Liver (tissue), 9 donors: Measurements from ENCODE around the gene ATM. TPM values are rescaled to one million over a fixed set of nuclear protein-coding genes. Genes with fewer than 3 reads are reported as not detected.

Experiments
- DNase-seq: peaks from one replicate; pipeline ENCODE4 v3.0.0-alpha.2; 2017; ENCODE audit warnings: low spot score
- H3K27ac ChIP-seq, 2 donors: one replicate each; pipeline ENCODE4 v1.7.0; 2013; ENCODE audit warnings: inconsistent platforms in 2 of 2, low read length in 2 of 2, control low read depth in 1 of 2, low read depth in 1 of 2, mild to moderate bottlenecking in 1 of 2
- H3K27me3 ChIP-seq, 4 donors: one replicate each; pipeline versions ENCODE4 v1.6.1 to v1.7.0; 2013; ENCODE audit warnings: low read length in 3 of 4, inconsistent platforms in 1 of 4, mild to moderate bottlenecking in 1 of 4, moderate library complexity in 1 of 4; ENCODE audit not compliant: control insufficient read depth in 4 of 4, insufficient read depth in 4 of 4
- H3K36me3 ChIP-seq, 4 donors: one replicate each; pipeline versions ENCODE4 v1.6.1 to v1.7.0; 2013; ENCODE audit warnings: low read length in 3 of 4, mild to moderate bottlenecking in 3 of 4, low read depth in 1 of 4, moderate library complexity in 1 of 4; ENCODE audit not compliant: control insufficient read depth in 4 of 4, insufficient read depth in 3 of 4
- H3K4me1 ChIP-seq, 4 donors: one replicate each; pipeline versions ENCODE4 v1.6.1 to v1.7.0; 2013; ENCODE audit warnings: low read length in 3 of 4, mild to moderate bottlenecking in 3 of 4, moderate library complexity in 1 of 4; ENCODE audit not compliant: control insufficient read depth in 4 of 4, insufficient read depth in 4 of 4
- H3K4me3 ChIP-seq, 3 donors: one replicate each; pipeline versions ENCODE4 v1.6.1 to v1.7.0; 2013; ENCODE audit warnings: low read length in 3 of 3, control low read depth in 1 of 3, low read depth in 1 of 3, mild to moderate bottlenecking in 1 of 3
- H3K9ac ChIP-seq, 2 donors: one replicate each; pipeline ENCODE4 v1.7.0; 2013; ENCODE audit warnings: low read length in 2 of 2, mild to moderate bottlenecking in 2 of 2, moderate library complexity in 2 of 2, control low read depth in 1 of 2, low read depth in 1 of 2
- H3K9me3 ChIP-seq, 4 donors: one replicate each; pipeline versions ENCODE4 v1.6.1 to v1.7.0; 2013; ENCODE audit warnings: low read length in 3 of 4; ENCODE audit not compliant: control insufficient read depth in 4 of 4
- CTCF ChIP-seq: fragments of 150-350 bp; IDR thresholded peaks from 2 replicates; pipeline ENCODE4 v1.5.1; 2017; ENCODE audit warnings: improper control_type of control experiment, low read depth, low read length; ENCODE audit not compliant: missing input control
- EGR1 ChIP-seq, 2 donors: IDR thresholded peaks; 2 replicates each; pipeline ENCODE4 v1.6.1; 2016 to 2018; ENCODE audit warnings: antibody characterized with exemption in 2 of 2, low read depth in 2 of 2
- FOXA1 ChIP-seq: IDR thresholded peaks from 2 replicates; pipeline ENCODE4 v1.6.1; 2016; ENCODE audit warnings: antibody characterized with exemption
- FOXA2 ChIP-seq: IDR thresholded peaks from 2 replicates; pipeline ENCODE4 v1.6.1; 2016; ENCODE audit warnings: antibody characterized with exemption
- GABPA ChIP-seq, 2 donors: IDR thresholded peaks in 1 of 2; conservative IDR thresholded peaks in 1 of 2; 2 replicates each; pipeline ENCODE4 v1.6.1; 2016; ENCODE audit warnings: antibody characterized with exemption in 2 of 2, mild to moderate bottlenecking in 1 of 2, moderate library complexity in 1 of 2
- HNF4A ChIP-seq, 2 donors: conservative IDR thresholded peaks; 2 replicates each; pipeline ENCODE4 v1.6.1; 2016; ENCODE audit warnings: antibody characterized with exemption in 2 of 2, mild to moderate bottlenecking in 2 of 2
- HNF4G ChIP-seq: IDR thresholded peaks from 2 replicates; pipeline ENCODE4 v1.6.1; 2016; ENCODE audit warnings: antibody characterized with exemption
- JUND ChIP-seq, 2 donors: IDR thresholded peaks; 2 replicates each; pipeline ENCODE4 v1.6.1; 2016; ENCODE audit warnings: antibody characterized with exemption in 2 of 2
- NR2F2 ChIP-seq: IDR thresholded peaks from 2 replicates; pipeline ENCODE4 v1.6.1; 2016; ENCODE audit warnings: antibody characterized with exemption
- RAD21 ChIP-seq, 2 donors: IDR thresholded peaks; 2 replicates each; pipeline ENCODE4 v1.6.1; 2016; ENCODE audit warnings: antibody characterized with exemption in 2 of 2, mild to moderate bottlenecking in 2 of 2
- RXRA ChIP-seq, 2 donors: IDR thresholded peaks; 2 replicates each; pipeline ENCODE4 v1.6.1; 2017 to 2018; ENCODE audit warnings: antibody characterized with exemption in 2 of 2, mild to moderate bottlenecking in 1 of 2
- TAF1 ChIP-seq: conservative IDR thresholded peaks from 2 replicates; pipeline ENCODE4 v1.6.1; 2016; ENCODE audit warnings: antibody characterized with exemption, mild to moderate bottlenecking
- YY1 ChIP-seq: IDR thresholded peaks from 2 replicates; pipeline ENCODE4 v1.6.1; 2016; ENCODE audit warnings: antibody characterized with exemption, mild to moderate bottlenecking
- ZBTB33 ChIP-seq: IDR thresholded peaks from 2 replicates; pipeline ENCODE4 v1.6.1; 2016; ENCODE audit warnings: antibody characterized with exemption
- WGBS: extraction: QIAGEN DNeasy Blood & Tissue Kit; methylation state at CpG from one replicate; pipeline ENCODE4 v1.1.7; 2013; 5-methylcytosine and 5-hydroxymethylcytosine counted together
- polyA plus RNA-seq, 2 donors: library from polyadenylated mRNA; stranded (reverse) in 1 of 2; unstranded in 1 of 2; fragments of 200-250 nt in 1 of 2; fragments of >200 nt in 1 of 2; fragmentation: Nextera tagmentation in 1 of 2; extraction: Ambion mirVana in 1 of 2; gene quantifications; one replicate each; pipeline versions ENCODE4 v1.2.1 to v1.2.3, GENCODE V29; 2013 to 2015
- total RNA-seq, 2 donors: library from RNA; depleted of rRNA; stranded (reverse); fragments of >200 nt; gene quantifications; one replicate each; pipeline ENCODE4 v1.2.3, GENCODE V29; 2014
- TF ChIP-seq, protein P1 (sequence below): IDR thresholded peaks from 2 replicates; pipeline ENCODE4 v1.6.1; 2016; ENCODE audit warnings: antibody characterized with exemption
- TF ChIP-seq, protein P2 (sequence below): IDR thresholded peaks from 2 replicates; pipeline ENCODE4 v1.6.1; 2016; ENCODE audit warnings: antibody characterized with exemption, mild to moderate bottlenecking
- TF ChIP-seq, protein P3 (sequence below): IDR thresholded peaks from 2 replicates; pipeline ENCODE4 v1.6.1; 2016; ENCODE audit warnings: antibody characterized with exemption
- donor health status: healthy.
- donor health status: healthy.
- donor health status: healthy.
- donor health status: healthy.
- donor health status: healthy.

Gene ATM
- total and polyA plus RNA-seq, 4 donors: 9.9 to 65.7 (median 20.9) TPM

DNA sequence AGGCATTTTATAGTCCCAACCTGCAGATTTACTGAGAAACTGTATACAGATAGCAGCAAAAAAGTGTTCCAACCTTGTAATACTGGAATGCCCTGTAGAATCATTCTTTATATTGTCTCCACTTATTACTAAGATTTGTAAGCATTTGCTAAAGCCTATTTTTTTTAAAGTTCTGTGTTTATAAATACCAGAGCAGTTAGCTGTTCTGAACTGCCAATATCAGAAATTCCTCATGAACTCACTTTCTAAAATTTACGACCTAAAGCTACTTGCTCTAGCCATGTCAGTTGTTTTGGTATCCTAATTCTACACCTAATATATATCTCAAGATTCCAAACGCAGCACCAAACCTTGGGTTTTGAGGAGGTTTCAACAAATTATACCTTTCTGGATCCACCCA is 141.3 kb downstream of the ATM start:
- H3K9me3 ChIP-seq: no peaks in the 10 kb centered on the region
- H3K4me1 ChIP-seq: no peaks in the 10 kb centered on the region
- no peak overlapping the region for H3K27ac ChIP-seq
- H3K36me3 ChIP-seq: peaks cover 2 to 10% (median 6%) of the 10 kb centered on the region in 4 donors
- H3K9ac ChIP-seq: no peak overlapping the region
- H3K4me3 ChIP-seq: no peak overlapping the region
- no peaks in the 10 kb centered on the region for H3K27me3 ChIP-seq
- TF ChIP-seq RAD21 (IDR thresholded peaks at IDR 0.05) (no peak), HNF4G (no peak), RXRA (IDR thresholded peaks at IDR 0.05) (no peak), JUND (IDR thresholded peaks at IDR 0.05) (no peak), HNF4A (conservative IDR thresholded peaks at IDR 0.05) (no peak), FOXA2 (no peak)
- TF ChIP-seq, protein P1, sequence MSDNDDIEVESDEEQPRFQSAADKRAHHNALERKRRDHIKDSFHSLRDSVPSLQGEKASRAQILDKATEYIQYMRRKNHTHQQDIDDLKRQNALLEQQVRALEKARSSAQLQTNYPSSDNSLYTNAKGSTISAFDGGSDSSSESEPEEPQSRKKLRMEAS: no peak
- WGBS: 94% methylated on average over 2 of the region's 2 CpGs
- no peak for DNase-seq

DNA sequence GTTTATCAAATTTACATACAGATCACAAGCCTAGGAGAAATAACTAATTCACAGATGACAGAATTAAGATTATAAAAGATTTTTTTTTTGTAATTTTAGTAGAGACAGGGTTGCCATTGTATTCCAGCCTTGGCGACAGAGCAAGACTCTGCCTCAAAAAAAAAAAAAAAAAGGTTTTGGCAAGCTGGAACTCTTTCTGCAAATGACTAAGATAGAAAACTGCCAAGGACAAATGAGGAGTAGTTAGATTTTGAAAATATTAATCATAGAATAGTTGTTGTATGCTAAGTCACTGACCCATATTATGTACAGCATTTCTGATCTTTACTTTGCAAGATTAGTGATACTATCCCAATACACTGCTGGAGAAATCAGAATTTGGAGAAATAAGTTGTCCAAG is 145.3 kb downstream of the ATM start:
- WGBS: 89% methylated on average over 1 of the region's 1 CpG
- no peak overlapping the region for H3K27ac ChIP-seq
- TF ChIP-seq GABPA (IDR thresholded peaks at IDR 0.05 in 1 of 2, conservative IDR thresholded peaks at IDR 0.05 in 1 of 2) (no peak), FOXA1 (no peak), YY1 (no peak), NR2F2 (no peak)
- TF ChIP-seq, protein P2, sequence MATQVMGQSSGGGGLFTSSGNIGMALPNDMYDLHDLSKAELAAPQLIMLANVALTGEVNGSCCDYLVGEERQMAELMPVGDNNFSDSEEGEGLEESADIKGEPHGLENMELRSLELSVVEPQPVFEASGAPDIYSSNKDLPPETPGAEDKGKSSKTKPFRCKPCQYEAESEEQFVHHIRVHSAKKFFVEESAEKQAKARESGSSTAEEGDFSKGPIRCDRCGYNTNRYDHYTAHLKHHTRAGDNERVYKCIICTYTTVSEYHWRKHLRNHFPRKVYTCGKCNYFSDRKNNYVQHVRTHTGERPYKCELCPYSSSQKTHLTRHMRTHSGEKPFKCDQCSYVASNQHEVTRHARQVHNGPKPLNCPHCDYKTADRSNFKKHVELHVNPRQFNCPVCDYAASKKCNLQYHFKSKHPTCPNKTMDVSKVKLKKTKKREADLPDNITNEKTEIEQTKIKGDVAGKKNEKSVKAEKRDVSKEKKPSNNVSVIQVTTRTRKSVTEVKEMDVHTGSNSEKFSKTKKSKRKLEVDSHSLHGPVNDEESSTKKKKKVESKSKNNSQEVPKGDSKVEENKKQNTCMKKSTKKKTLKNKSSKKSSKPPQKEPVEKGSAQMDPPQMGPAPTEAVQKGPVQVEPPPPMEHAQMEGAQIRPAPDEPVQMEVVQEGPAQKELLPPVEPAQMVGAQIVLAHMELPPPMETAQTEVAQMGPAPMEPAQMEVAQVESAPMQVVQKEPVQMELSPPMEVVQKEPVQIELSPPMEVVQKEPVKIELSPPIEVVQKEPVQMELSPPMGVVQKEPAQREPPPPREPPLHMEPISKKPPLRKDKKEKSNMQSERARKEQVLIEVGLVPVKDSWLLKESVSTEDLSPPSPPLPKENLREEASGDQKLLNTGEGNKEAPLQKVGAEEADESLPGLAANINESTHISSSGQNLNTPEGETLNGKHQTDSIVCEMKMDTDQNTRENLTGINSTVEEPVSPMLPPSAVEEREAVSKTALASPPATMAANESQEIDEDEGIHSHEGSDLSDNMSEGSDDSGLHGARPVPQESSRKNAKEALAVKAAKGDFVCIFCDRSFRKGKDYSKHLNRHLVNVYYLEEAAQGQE: no peak

GRCh38 chr11:108369064-108369463 is 146.2 kb downstream of the ATM start:
- no peaks in the 10 kb centered on the region for H3K9me3 ChIP-seq
- peaks cover 2 to 10% (median 6%) of the 10 kb centered on the region in 4 donors for H3K36me3 ChIP-seq
- H3K4me3 ChIP-seq: no peak overlapping the region
- no peaks in the 10 kb centered on the region for H3K4me1 ChIP-seq
- H3K27me3 ChIP-seq: no peaks in the 10 kb centered on the region
- 81% methylated on average over 5 of the region's 5 CpGs for WGBS
- no peak overlapping the region for H3K9ac ChIP-seq
- TF ChIP-seq CTCF (no peak), HNF4A (conservative IDR thresholded peaks at IDR 0.05) (no peak), NR2F2 (no peak), RAD21 (IDR thresholded peaks at IDR 0.05) (no peak), RXRA (IDR thresholded peaks at IDR 0.05) (no peak), GABPA (IDR thresholded peaks at IDR 0.05 in 1 of 2, conservative IDR thresholded peaks at IDR 0.05 in 1 of 2) (no peak), JUND (IDR thresholded peaks at IDR 0.05) (no peak), ZBTB33 (no peak), EGR1 (IDR thresholded peaks at IDR 0.05; ENCODE audit: low read depth in 2 of 2) (no peak), TAF1 (no peak)
- TF ChIP-seq, protein P3, sequence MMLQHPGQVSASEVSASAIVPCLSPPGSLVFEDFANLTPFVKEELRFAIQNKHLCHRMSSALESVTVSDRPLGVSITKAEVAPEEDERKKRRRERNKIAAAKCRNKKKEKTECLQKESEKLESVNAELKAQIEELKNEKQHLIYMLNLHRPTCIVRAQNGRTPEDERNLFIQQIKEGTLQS: no peak
- TF ChIP-seq, protein P2: no peak
- DNase-seq: no peak
- H3K27ac ChIP-seq: no peak overlapping the region

More for the DNA sequence above, 145.3 kb downstream of the ATM start:
- DNase-seq: no peak
- peaks cover 2 to 10% (median 6%) of the 10 kb centered on the region in 4 donors for H3K36me3 ChIP-seq
- no peaks in the 10 kb centered on the region for H3K4me1 ChIP-seq
- H3K9ac ChIP-seq: no peak overlapping the region
- H3K4me3 ChIP-seq: no peak overlapping the region
- no peaks in the 10 kb centered on the region for H3K27me3 ChIP-seq
- H3K9me3 ChIP-seq: no peaks in the 10 kb centered on the region
